Smooth muscle cell (in vitro differentiated cells): ENCODE data around the gene ADAMTS14. TPM values are rescaled to one million over a fixed set of nuclear protein-coding genes. Genes with fewer than 3 reads are reported as not detected.

Experiments used
- DNase-seq: peaks from one replicate; lab custom pipeline; 2025; ENCODE audit not compliant: unreplicated experiment; lab: John Stamatoyannopoulos, UW
- H2AFZ ChIP-seq: fragments of 200-600 bp; sonication (generic); 2 replicates; pipeline ENCODE4 v1.6.0; 2016; ENCODE audit warnings: antibody characterized with exemption, low read depth, mild to moderate bottlenecking
- H3F3A ChIP-seq: fragments of 200-600 bp; sonication (generic); 2 replicates; pipeline ENCODE4 v1.6.0; 2017; ENCODE audit warnings: antibody characterized with exemption, low read depth
- H3K27ac ChIP-seq: fragments of 200-600 bp; sonication (generic); 2 replicates; pipeline ENCODE4 v1.5.1; 2016; ENCODE audit warnings: low read depth, mild to moderate bottlenecking
- H3K27me3 ChIP-seq: fragments of 200-600 bp; sonication (generic); 2 replicates; pipeline ENCODE4 v1.6.1; 2016; ENCODE audit warnings: low read depth, mild to moderate bottlenecking
- H3K36me3 ChIP-seq: fragments of 200-600 bp; sonication (generic); 2 replicates; pipeline ENCODE4 v1.5.1; 2016; ENCODE audit warnings: low read depth
- H3K4me1 ChIP-seq: fragments of 200-600 bp; sonication (generic); 2 replicates; pipeline ENCODE4 v1.5.1; 2016; ENCODE audit warnings: low read depth
- H3K4me2 ChIP-seq: fragments of 200-600 bp; sonication (generic); 2 replicates; pipeline ENCODE4 v1.6.0; 2016; ENCODE audit warnings: mild to moderate bottlenecking
- H3K4me3 ChIP-seq: fragments of 200-600 bp; sonication (generic); 2 replicates; pipeline ENCODE4 v1.5.1; 2016; ENCODE audit warnings: mild to moderate bottlenecking
- H3K79me2 ChIP-seq: fragments of 200-600 bp; sonication (generic); 2 replicates; pipeline ENCODE4 v1.6.0; 2016; ENCODE audit warnings: low read depth, mild to moderate bottlenecking
- H3K9ac ChIP-seq: fragments of 200-600 bp; sonication (generic); 2 replicates; pipeline ENCODE4 v1.6.0; 2016; ENCODE audit warnings: low read depth
- H3K9me3 ChIP-seq: fragments of 200-600 bp; sonication (generic); replicated peaks from 2 replicates; pipeline ENCODE4 v1.5.1; 2016; ENCODE audit warnings: low read depth
- H4K20me1 ChIP-seq: fragments of 200-600 bp; sonication (generic); 2 replicates; pipeline ENCODE4 v1.6.0; 2016; ENCODE audit warnings: low read depth
- CTCF ChIP-seq: fragments of 200-600 bp; sonication (generic); IDR thresholded peaks from 2 replicates; pipeline ENCODE4 v1.5.1; 2017; ENCODE audit warnings: borderline replicate concordance, mild to moderate bottlenecking, antibody characterized with exemption; ENCODE audit not compliant: insufficient read depth, poor library complexity, severe bottlenecking
- whole genome bisulfite sequencing: methylation state at CpG from one replicate; pipeline ENCODE4 v1.1.7; 2016; ENCODE audit warnings: low lambda C conversion rate; 5-methylcytosine and 5-hydroxymethylcytosine counted together
- polyA plus RNA-seq: library from polyadenylated mRNA; unstranded; fragments of >200 nt; fragmentation: Nextera tagmentation; extraction: Ambion mirVana; gene quantifications from 2 replicates; pipeline ENCODE4 v1.2.1, GENCODE V29; 2016
- total RNA-seq: library from RNA; depleted of rRNA; stranded (reverse); fragments of >200 nt; gene quantifications from 2 replicates; pipeline ENCODE4 v1.2.3, GENCODE V29; 2014

Gene ADAMTS14
- total and polyA plus RNA-seq, 2 experiments from 2014 or later, result 6.3 to 10.1 TPM

- H3K79me2 ChIP-seq, result no peaks in the 10 kb centered on the region
- H3K4me3 ChIP-seq, result no peak overlapping the region
- no peak overlapping the region for H2AFZ ChIP-seq
- no peak overlapping the region for H3K9ac ChIP-seq
- no peak for DNase-seq
- no peaks in the 10 kb centered on the region for H3K4me1 ChIP-seq
- H4K20me1 ChIP-seq, result no peaks in the 10 kb centered on the region
- H3K4me2 ChIP-seq, result no peak overlapping the region
- no peak overlapping the region for H3K27ac ChIP-seq
- 87% methylated on average over 3 of the region's 3 CpGs for WGBS
- no peaks in the 10 kb centered on the region for H3K9me3 ChIP-seq
- H3F3A ChIP-seq, result no peaks in the 10 kb centered on the region
- H3K36me3 ChIP-seq, result no peaks in the 10 kb centered on the region
- TF ChIP-seq CTCF, result no peak
- H3K27me3 ChIP-seq, result no peaks in the 10 kb centered on the region
These were observed 51.5 kb downstream of the ADAMTS14 start for GRCh38 chr10:70723771-70724170.

- H4K20me1 ChIP-seq, result no peaks in the 10 kb centered on the region
- no peak for TF ChIP-seq CTCF
- H3K4me1 ChIP-seq, result no peaks in the 10 kb centered on the region
- H3K27me3 ChIP-seq, result no peaks in the 10 kb centered on the region
- WGBS, result 94% methylated on average over 10 of the region's 10 CpGs
- H3K9ac ChIP-seq, result no peak overlapping the region
- no peaks in the 10 kb centered on the region for H3K9me3 ChIP-seq
- H3F3A ChIP-seq, result no peaks in the 10 kb centered on the region
- no peak for DNase-seq
- no peak overlapping the region for H3K27ac ChIP-seq
- no peak overlapping the region for H2AFZ ChIP-seq
- H3K4me2 ChIP-seq, result no peak overlapping the region
- no peak overlapping the region for H3K4me3 ChIP-seq
- H3K79me2 ChIP-seq, result no peaks in the 10 kb centered on the region
- H3K36me3 ChIP-seq, result no peaks in the 10 kb centered on the region
These were observed 54.7 kb downstream of the ADAMTS14 start for GRCh38 chr10:70726909-70727495.

- Histone ChIP-seq H3K9ac (no peak overlapping the region), H3K79me2 (no peaks in the 10 kb centered on the region), H3K4me1 (no peaks in the 10 kb centered on the region), H2AFZ (no peak overlapping the region), H3K27ac (no peak overlapping the region), H3K4me2 (no peak overlapping the region), H4K20me1 (no peaks in the 10 kb centered on the region), H3K36me3 (no peaks in the 10 kb centered on the region), H3K27me3 (no peaks in the 10 kb centered on the region), H3F3A (no peaks in the 10 kb centered on the region), H3K4me3 (no peak overlapping the region), H3K9me3 (no peaks in the 10 kb centered on the region)
- no peak for DNase-seq
- no peak for TF ChIP-seq CTCF
- WGBS, result 92% methylated on average over 2 of the region's 2 CpGs
These were observed 56.0 kb downstream of the ADAMTS14 start for GRCh38 chr10:70728328-70728727.

- H3K4me2 ChIP-seq, result no peak overlapping the region
- no peaks in the 10 kb centered on the region for H3K79me2 ChIP-seq
- H3K27ac ChIP-seq, result no peak overlapping the region
- H3K27me3 ChIP-seq, result no peaks in the 10 kb centered on the region
- no peaks in the 10 kb centered on the region for H3K9me3 ChIP-seq
- 88% methylated on average over 16 of the region's 16 CpGs for WGBS
- no peak overlapping the region for H3K4me3 ChIP-seq
- H3K9ac ChIP-seq, result no peak overlapping the region
- TF ChIP-seq CTCF, result no peak
- no peak overlapping the region for H2AFZ ChIP-seq
- no peaks in the 10 kb centered on the region for H3K4me1 ChIP-seq
- H3K36me3 ChIP-seq, result no peaks in the 10 kb centered on the region
- H4K20me1 ChIP-seq, result no peaks in the 10 kb centered on the region
- H3F3A ChIP-seq, result no peaks in the 10 kb centered on the region
- DNase-seq, result no peak
These were observed 57.6 kb downstream of the ADAMTS14 start for GRCh38 chr10:70729763-70730357.
